HG03060 (cell line): ENCODE results near the gene PRICKLE2.

ENCODE experiments used
- ATAC-seq: cut with Tn5 transposase; IDR thresholded peaks from one replicate; pipeline ENCODE4 v1.9.1; 2021; ENCODE audit warnings: low read depth, moderate number of reproducible peaks; ENCODE audit not compliant: unreplicated experiment

Gene PRICKLE2

GRCh38 chr3:64163019-64163754 lies 62.1 kb downstream of the PRICKLE2 start:
- no peak for ATAC-seq

- no peak for ATAC-seq
Observed at GRCh38 chr3:64161481-64161952, 63.7 kb downstream of the PRICKLE2 start.

GRCh38 chr3:64160000-64160695 lies 65.1 kb downstream of the PRICKLE2 start:
- ATAC-seq, result no peak

GRCh38 chr3:64158334-64158733 lies 66.9 kb downstream of the PRICKLE2 start:
- ATAC-seq, result no peak

GRCh38 chr3:64157150-64158035 lies 67.9 kb downstream of the PRICKLE2 start:
- ATAC-seq, result no peak

GRCh38 chr3:64155328-64155727 lies 69.9 kb downstream of the PRICKLE2 start:
- no peak for ATAC-seq

- no peak for ATAC-seq
Observed at GRCh38 chr3:64152676-64153466, 72.4 kb downstream of the PRICKLE2 start.

GRCh38 chr3:64152086-64152485 lies 73.2 kb downstream of the PRICKLE2 start:
- ATAC-seq, result no peak

- no peak for ATAC-seq
Observed at GRCh38 chr3:64151342-64151871, 73.9 kb downstream of the PRICKLE2 start.

- ATAC-seq, result no peak
Observed at GRCh38 chr3:64150623-64151207, 74.6 kb downstream of the PRICKLE2 start.

- no peak for ATAC-seq
Observed at GRCh38 chr3:64149886-64150285, 75.4 kb downstream of the PRICKLE2 start.

GRCh38 chr3:64148955-64149653 lies 76.2 kb downstream of the PRICKLE2 start:
- no peak for ATAC-seq

GRCh38 chr3:64147211-64147610 lies 78.1 kb downstream of the PRICKLE2 start:
- ATAC-seq, result no peak

GRCh38 chr3:64145438-64145837 lies 79.8 kb downstream of the PRICKLE2 start:
- no peak for ATAC-seq

- ATAC-seq, result no peak
Observed at GRCh38 chr3:64144241-64144900, 80.9 kb downstream of the PRICKLE2 start.

- no peak for ATAC-seq
Observed at GRCh38 chr3:64143409-64144130, 81.7 kb downstream of the PRICKLE2 start.

- ATAC-seq, result no peak
Observed at GRCh38 chr3:64141476-64141875, 83.8 kb downstream of the PRICKLE2 start.

GRCh38 chr3:64140651-64141050 lies 84.6 kb downstream of the PRICKLE2 start:
- no peak for ATAC-seq
